Testis (tissue), 2 donors: ENCODE measurements around the gene RRM2.

Experiments
- CTCF ChIP-seq, 3 experiments: fragments of 450-650 bp in 2 of 3; fragments of 200-600 bp in 1 of 3; sonication (generic) in 1 of 3; IDR thresholded peaks; one replicate each; pipeline ENCODE4 v1.5.1; 2016 to 2019; ENCODE audit warnings: antibody characterized with exemption in 3 of 3, mild to moderate bottlenecking in 2 of 3, moderate library complexity in 1 of 3
- POLR2A ChIP-seq: fragments of 450-650 bp; IDR thresholded peaks from one replicate; pipeline ENCODE4 v1.6.1; 2017; ENCODE audit warnings: antibody characterized with exemption, mild to moderate bottlenecking, moderate library complexity

DNA sequence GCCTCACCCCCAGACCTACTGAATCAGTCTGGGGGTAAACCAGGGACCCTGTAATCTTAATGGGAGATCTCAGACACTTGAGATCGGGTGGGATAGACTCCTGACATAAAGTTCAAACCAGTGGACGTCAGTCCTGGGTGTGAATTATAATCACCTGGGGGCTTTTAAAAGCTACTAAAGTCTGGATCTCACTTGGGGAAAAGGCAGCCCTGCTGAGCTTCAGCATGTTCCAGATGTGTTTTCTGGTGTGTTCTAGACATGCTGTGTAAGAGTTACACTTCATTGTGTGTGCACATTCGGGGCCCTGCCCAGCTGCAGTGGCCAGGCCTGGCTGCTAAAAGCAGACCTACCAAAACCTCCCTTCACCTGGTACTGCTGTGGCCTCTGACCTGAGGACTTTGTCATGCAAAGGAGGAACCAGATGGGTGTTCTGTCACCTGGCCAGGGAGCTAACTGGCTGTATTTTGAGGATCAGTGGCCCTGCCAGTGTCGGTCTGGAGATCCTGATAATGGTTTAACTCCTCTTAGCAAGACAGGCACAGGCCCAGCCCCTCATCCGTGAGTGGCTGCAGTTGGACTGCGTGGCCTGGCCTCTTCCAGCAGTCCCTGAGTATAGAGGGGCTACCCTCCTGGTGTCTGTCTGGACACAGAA lies 10.6 kb downstream of the RRM2 start:
- TF ChIP-seq CTCF (IDR thresholded peaks at IDR 0.05) (no peak), POLR2A (no peak)
